Nephron progenitor cell (in vitro differentiated cells): ENCODE data around the gene IQUB.
A peak's percentile ranks its signal among the peaks of the same experiment; 100 is the strongest.
"Not testable (repeated sequence)": the region's sequence is repeated elsewhere in the genome, so short reads cannot be mapped to it uniquely, and the experiment has no call there.

Source experiments
- DNase-seq: peaks from one replicate; pipeline ENCODE4 v3.0.0; 2021
- H3K27ac Mint-ChIP-seq: 2 replicates; pipeline ENCODE4 v1.8.0; 2021; ENCODE audit warnings: mild to moderate bottlenecking, moderate library complexity, mixed read lengths
- H3K27me3 Mint-ChIP-seq: 2 replicates; pipeline ENCODE4 v1.8.0; 2021; ENCODE audit warnings: mild to moderate bottlenecking, low read depth, mixed read lengths; ENCODE audit not compliant: poor library complexity
- H3K36me3 Mint-ChIP-seq: 2 replicates; pipeline ENCODE4 v1.8.0; 2021; ENCODE audit warnings: low read depth, mixed read lengths
- H3K4me1 Mint-ChIP-seq: 2 replicates; pipeline ENCODE4 v1.8.0; 2021; ENCODE audit warnings: mixed read lengths
- H3K4me3 Mint-ChIP-seq: 2 replicates; pipeline ENCODE4 v1.8.0; 2021; ENCODE audit warnings: mild to moderate bottlenecking, moderate library complexity, mixed read lengths
- H3K9me3 Mint-ChIP-seq: 2 replicates; pipeline ENCODE4 v1.8.0; 2021; ENCODE audit warnings: mild to moderate bottlenecking, moderate library complexity, mixed read lengths
- CTCF ChIP-seq: fragments of 200-600 bp; sonication (generic); IDR thresholded peaks from 2 replicates; pipeline ENCODE4 v1.5.0; 2021; ENCODE audit warnings: antibody characterized with exemption

The IQUB gene

GRCh38 chr7:123538897-123539296 lies 4.5 kb upstream of the IQUB start:
- Mint-ChIP-seq H3K27ac (no peak overlapping the region), H3K36me3 (peaks cover 12% of the 10 kb centered on the region), H3K4me1 (peaks cover 3% of the 10 kb centered on the region), H3K27me3 (peaks cover 5% of the 10 kb centered on the region), H3K4me3 (no peak overlapping the region), H3K9me3 (no peaks in the 10 kb centered on the region)
- TF ChIP-seq CTCF, result no peak
- no peak for DNase-seq

GRCh38 chr7:123538189-123538714 lies 3.9 kb upstream of the IQUB start:
- Mint-ChIP-seq H3K4me1 (peaks cover 10% of the 10 kb centered on the region), H3K27ac (no peak overlapping the region), H3K36me3 (peaks cover 12% of the 10 kb centered on the region), H3K27me3 (peaks cover 12% of the 10 kb centered on the region), H3K4me3 (no peak overlapping the region), H3K9me3 (no peaks in the 10 kb centered on the region)
- DNase-seq, result no peak
- TF ChIP-seq CTCF, result no peak

- Mint-ChIP-seq H3K4me3 (no peak overlapping the region), H3K36me3 (peaks cover 10% of the 10 kb centered on the region), H3K9me3 (no peaks in the 10 kb centered on the region), H3K27ac (no peak overlapping the region), H3K4me1 (peaks cover 17% of the 10 kb centered on the region), H3K27me3 (peaks cover 16% of the 10 kb centered on the region)
- peak; percentile 57 for TF ChIP-seq CTCF
- no peak for DNase-seq
Measured at GRCh38 chr7:123537026-123537642, 2.7 kb upstream of the IQUB start.

GRCh38 chr7:123535517-123535916 lies 1.1 kb upstream of the IQUB start:
- DNase-seq, result no peak
- H3K36me3 Mint-ChIP-seq, result no peaks in the 10 kb centered on the region
- H3K4me1 Mint-ChIP-seq, result peaks cover 22% of the 10 kb centered on the region
- peaks cover 16% of the 10 kb centered on the region for H3K27me3 Mint-ChIP-seq
- no peak overlapping the region for H3K27ac Mint-ChIP-seq
- TF ChIP-seq CTCF, result no peak
- H3K4me3 Mint-ChIP-seq, result no peak overlapping the region
- no peaks in the 10 kb centered on the region for H3K9me3 Mint-ChIP-seq

- Mint-ChIP-seq H3K4me3 (peak overlapping the region; percentile 88), H3K36me3 (peaks cover under 1% of the 10 kb centered on the region), H3K27ac (peak overlapping the region; percentile 26), H3K27me3 (peaks cover 16% of the 10 kb centered on the region), H3K4me1 (peaks cover 22% of the 10 kb centered on the region), H3K9me3 (peaks cover under 1% of the 10 kb centered on the region)
- TF ChIP-seq CTCF, result no peak
- DNase-seq, result no peak
Measured at GRCh38 chr7:123533929-123534382, 439 bp downstream of the IQUB start.

GRCh38 chr7:123533553-123533917 lies 860 bp downstream of the IQUB start:
- Mint-ChIP-seq H3K4me1 (peaks cover 22% of the 10 kb centered on the region), H3K4me3 (peak overlapping the region; percentile 88), H3K9me3 (peaks cover 5% of the 10 kb centered on the region), H3K36me3 (peaks cover 4% of the 10 kb centered on the region), H3K27ac (no peak overlapping the region), H3K27me3 (peaks cover 16% of the 10 kb centered on the region)
- DNase-seq, result no peak
- TF ChIP-seq CTCF, result no peak

GRCh38 chr7:123532788-123533552 lies 1.4 kb downstream of the IQUB start:
- Mint-ChIP-seq H3K4me3 (peak overlapping the region; percentile 88), H3K4me1 (peaks cover 22% of the 10 kb centered on the region), H3K27me3 (peaks cover 16% of the 10 kb centered on the region), H3K9me3 (peaks cover 10% of the 10 kb centered on the region)
- not testable (repeated sequence) for H3K27ac Mint-ChIP-seq, H3K36me3 Mint-ChIP-seq
- peak; percentile 57 for DNase-seq

GRCh38 chr7:123532343-123532742 lies 2.1 kb downstream of the IQUB start:
- Mint-ChIP-seq H3K27me3 (peaks cover 16% of the 10 kb centered on the region), H3K27ac (peak overlapping the region; percentile 73), H3K9me3 (peaks cover 11% of the 10 kb centered on the region), H3K36me3 (peaks cover 10% of the 10 kb centered on the region), H3K4me3 (peak overlapping the region; percentile 88), H3K4me1 (peaks cover 22% of the 10 kb centered on the region)
- DNase-seq, result not testable (repeated sequence)
